ENCODE measurements around the gene ODAD3.
A peak's percentile ranks its signal among the peaks of the same experiment; 100 is the strongest.
"Not testable (repeated sequence)": the region's sequence is repeated elsewhere in the genome, so short reads cannot be mapped to it uniquely, and the experiment has no call there.

Gene ODAD3

GRCh38 chr19:11435057-11435832 is at the start of gene ODAD3, which contains the start of gene PRKCSH:
TSS of gene ODAD3 (minus strand) at chr19:11435121. CDS start at chr19:11435016, 105 bp downstream.
TSS of gene PRKCSH (plus strand) at chr19:11435635. CDS start at chr19:11436118, 483 bp downstream.
- peak; percentile 100 for DNase-seq
- TF ChIP-seq POLR2A (IDR thresholded peaks at IDR 0.05; ENCODE audit: low read length) (peak; percentile 66), GATA1 (IDR thresholded peaks at IDR 0.05; ENCODE audit: low read depth, low read length) (no peak)

- DNase-seq, result no peak
- TF ChIP-seq GATA1 (IDR thresholded peaks at IDR 0.05; ENCODE audit: low read depth, low read length), result no peak
- TF ChIP-seq POLR2A (IDR thresholded peaks at IDR 0.05; ENCODE audit: low read length), result no peak
These were observed 48.6 kb upstream of the ODAD3 start for GRCh38 chr19:11483366-11484111.

DNA sequence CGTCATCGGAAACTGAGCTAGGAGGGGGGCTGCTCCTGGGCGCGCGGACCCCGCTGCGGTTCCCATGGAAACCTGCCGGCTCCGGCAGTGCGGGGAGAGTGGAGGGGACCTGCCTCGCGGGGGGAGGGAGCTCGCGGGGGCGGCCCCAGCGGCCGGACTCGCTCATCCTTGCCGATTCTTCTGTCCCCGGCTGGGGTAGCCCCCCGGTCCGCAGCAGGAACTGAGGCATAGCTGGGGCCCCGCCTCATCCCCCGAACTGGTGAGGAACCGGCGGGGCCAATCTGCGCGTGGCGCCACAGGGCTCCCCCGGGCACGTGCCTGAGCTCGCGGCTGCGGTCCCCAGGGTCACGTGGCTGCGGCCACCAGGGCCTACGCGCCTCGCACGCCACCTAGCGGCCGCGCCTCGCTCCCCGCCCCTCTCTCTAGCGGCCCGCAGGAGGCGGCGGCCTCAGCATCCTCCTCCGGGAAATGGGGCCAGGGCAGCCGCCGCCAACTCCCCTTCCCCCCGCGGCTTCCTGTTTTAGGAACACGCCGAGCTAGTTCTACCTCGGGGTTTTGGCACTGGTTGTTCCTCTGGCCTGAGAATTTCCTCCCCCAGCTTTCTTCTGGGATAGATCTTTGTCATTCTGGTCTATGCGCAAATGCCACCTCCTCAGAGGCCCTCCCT is 47.6 kb upstream of the ODAD3 start:
- DNase-seq, result peak; percentile 88 to 92
- TF ChIP-seq POLR2A (IDR thresholded peaks at IDR 0.05; ENCODE audit: low read length) (no peak), GATA1 (IDR thresholded peaks at IDR 0.05; ENCODE audit: low read depth, low read length) (no peak)

- DNase-seq, result peak; percentile 85
- TF ChIP-seq POLR2A (IDR thresholded peaks at IDR 0.05; ENCODE audit: low read length), result peak; percentile 48
- no peak for TF ChIP-seq GATA1 (IDR thresholded peaks at IDR 0.05; ENCODE audit: low read depth, low read length)
These were observed 46.8 kb upstream of the ODAD3 start for GRCh38 chr19:11481534-11482383.

DNA sequence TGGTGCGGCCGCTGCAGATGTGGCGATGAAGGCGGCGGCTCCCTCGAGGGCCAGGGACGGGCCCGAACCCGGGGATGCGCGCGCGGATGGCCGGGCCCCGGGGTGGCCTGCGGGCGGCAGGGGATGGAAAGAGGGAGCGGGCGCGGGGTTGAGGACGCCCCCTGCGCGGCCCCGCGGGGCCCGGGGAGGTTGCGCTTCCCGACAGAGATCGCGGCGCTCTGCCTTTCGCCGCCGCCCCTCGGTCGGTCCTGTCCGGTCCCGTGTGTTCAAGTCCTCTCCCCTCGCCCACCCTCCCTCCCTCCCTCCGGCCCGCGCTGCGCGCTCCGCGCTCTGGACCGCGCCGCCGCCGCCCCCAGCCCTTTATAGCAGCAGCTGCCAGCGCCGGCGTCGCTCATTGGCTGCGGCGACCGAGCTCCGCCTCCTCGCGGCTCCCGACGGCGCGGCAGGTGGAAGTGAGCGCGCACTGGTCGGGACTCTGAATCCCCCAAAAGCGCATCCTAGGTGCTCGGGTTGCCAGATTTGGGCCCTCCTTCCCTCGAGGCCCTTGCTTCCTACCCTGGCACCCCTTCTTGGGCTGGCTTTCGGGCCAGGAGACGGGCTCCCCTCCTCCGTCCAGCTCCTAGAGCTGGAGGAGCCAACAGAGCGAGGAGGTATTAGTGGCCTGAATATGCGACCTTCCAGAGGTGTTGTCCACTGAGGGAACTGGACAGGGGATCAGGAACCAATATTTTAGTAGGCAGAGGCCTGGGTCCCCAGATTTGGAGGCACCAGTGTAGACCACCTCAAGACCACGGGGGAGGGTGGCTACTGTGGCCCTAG is 46.0 kb upstream of the ODAD3 start, which contains the start of gene ELAVL3:
ELAVL3 (minus strand) TSS at position 332 of the 819 bp plus-strand sequence. CDS start 438 bp downstream, outside the sequence.
- no peak for DNase-seq
- TF ChIP-seq POLR2A (IDR thresholded peaks at IDR 0.05; ENCODE audit: low read length), result no peak
- TF ChIP-seq GATA1 (IDR thresholded peaks at IDR 0.05; ENCODE audit: low read depth, low read length), result no peak

- TF ChIP-seq GATA1 (IDR thresholded peaks at IDR 0.05; ENCODE audit: low read depth, low read length), result no peak
- TF ChIP-seq POLR2A (IDR thresholded peaks at IDR 0.05; ENCODE audit: low read length), result no peak
- DNase-seq, result no peak
These were observed 45.2 kb upstream of the ODAD3 start for GRCh38 chr19:11479898-11480714.

DNA sequence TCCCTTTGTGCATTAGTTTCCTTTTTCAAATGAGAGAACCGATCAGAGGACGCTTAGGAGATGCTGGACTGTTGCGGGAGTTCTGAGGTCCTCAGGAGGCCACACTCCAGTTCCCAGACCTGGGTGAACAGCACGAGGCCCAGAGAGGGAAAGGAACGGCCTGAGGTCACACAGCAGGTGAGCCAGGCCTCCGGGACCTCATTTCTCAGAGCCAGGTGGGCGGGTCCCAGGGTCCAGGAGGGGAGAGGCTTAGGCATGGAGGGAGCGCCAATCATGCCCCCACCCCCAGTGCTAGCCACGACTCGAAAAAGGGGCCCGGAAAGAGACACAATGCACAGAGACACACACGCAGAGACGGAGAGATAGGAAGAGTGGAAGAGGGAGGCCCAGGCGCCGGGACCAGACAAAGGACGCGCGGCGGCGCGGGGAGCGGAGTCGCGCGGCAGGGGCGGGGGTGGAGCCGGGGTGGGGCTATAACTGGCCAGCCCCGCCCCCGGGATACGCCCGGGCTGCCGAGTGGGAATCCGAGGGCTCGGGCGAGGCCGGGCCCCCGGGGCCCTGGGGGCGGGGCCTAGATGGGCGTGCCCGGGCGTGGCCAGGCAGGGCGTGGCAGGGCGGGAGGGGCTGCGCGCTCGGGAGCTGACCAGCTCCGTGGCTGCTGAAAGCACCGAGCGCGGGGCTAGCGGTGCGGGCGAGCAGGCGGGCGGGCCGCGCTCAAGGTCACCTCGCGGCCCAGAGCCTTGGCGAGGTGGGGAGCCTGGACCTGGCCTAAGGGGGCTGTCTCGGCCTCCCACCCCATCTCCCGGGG is 44.4 kb upstream of the ODAD3 start:
- peak; percentile 59 to 65 for DNase-seq
- no peak for TF ChIP-seq POLR2A (IDR thresholded peaks at IDR 0.05; ENCODE audit: low read length)
- no peak for TF ChIP-seq GATA1 (IDR thresholded peaks at IDR 0.05; ENCODE audit: low read depth, low read length)

DNA sequence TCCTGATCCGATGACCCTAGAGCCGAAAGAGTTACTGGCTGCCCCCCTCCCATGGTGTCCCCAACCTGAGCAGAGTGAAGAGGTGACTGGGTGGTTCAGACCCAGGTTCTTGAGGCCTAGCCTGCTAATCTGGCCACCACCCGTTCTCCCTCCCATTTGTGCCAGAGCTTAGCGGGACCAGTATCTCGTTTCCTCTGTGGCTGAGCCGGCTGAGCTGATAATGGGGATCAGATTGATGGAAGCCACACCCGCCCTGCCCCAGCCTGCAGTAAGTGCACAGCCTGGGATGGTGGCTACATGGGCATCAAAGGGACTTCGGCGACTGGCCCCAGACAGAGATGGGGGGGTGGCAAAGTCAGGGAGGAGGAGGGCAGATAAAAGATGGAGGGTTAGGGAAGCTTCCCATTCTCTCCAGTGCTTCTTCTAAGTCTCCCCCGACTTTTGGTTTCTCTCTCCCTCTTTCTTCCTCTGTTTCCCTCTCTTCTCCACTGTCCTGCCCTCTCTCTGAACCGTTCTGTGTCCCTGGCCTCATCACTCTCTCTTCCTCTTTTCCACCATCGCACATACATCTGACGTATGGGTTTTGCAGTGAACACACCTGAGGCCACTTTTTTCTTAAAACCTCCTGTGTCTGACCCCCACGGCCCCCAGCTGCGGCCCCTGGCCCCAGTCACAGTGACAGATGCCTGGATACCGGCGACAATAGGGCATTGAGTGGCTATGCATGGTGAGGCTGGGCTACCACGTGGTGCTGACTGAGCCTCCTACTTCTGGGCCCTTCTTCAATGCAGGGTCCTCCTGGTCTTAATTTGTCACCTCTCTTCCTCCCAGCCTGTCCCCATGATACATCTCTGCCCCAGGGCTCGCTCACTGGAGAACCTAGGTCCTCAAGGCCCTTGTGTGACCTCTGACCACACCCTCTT is 43.5 kb upstream of the ODAD3 start:
- TF ChIP-seq POLR2A (IDR thresholded peaks at IDR 0.05; ENCODE audit: low read length), result no peak
- no peak for TF ChIP-seq GATA1 (IDR thresholded peaks at IDR 0.05; ENCODE audit: low read depth, low read length)
- peak in 1 of 2 experiments; percentile 59 for DNase-seq

DNA sequence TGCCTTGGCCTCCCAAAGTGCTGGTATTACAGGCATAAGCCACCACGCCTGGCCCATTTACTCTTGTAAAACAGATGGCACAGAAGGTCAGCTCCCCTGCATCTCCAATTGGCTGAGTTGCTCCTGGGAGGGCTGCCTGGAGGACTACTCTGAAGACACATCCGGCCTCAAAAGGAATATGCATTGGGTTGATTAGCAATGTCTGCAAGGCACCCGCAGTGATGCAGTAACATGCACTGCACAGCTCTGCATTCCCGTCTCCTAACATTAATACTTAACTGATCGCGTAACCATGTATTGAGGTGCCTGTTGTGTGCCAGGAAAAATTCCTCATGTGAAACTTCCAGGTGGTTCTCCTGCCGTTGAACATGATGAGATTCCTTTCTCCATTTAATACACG is 40.9 kb upstream of the ODAD3 start:
- TF ChIP-seq POLR2A (IDR thresholded peaks at IDR 0.05; ENCODE audit: low read length) (no peak), GATA1 (IDR thresholded peaks at IDR 0.05; ENCODE audit: low read depth, low read length) (no peak)
- DNase-seq, result no peak

- DNase-seq, result not testable (repeated sequence)
These were observed 40.4 kb upstream of the ODAD3 start for GRCh38 chr19:11475343-11475742.

All from erythroblast (primary cell).